ENCODE data around the gene PLXDC1. TPM values are rescaled to one million over a fixed set of nuclear protein-coding genes. Genes with fewer than 3 reads are reported as not detected.

Gene PLXDC1
- total RNA-seq, 1 donor from 2014 or later: under 0.01 TPM

- DNase-seq (ENCODE audit: low read depth) (no peak), FAIRE-seq (no peak)
- TF ChIP-seq, protein P1, sequence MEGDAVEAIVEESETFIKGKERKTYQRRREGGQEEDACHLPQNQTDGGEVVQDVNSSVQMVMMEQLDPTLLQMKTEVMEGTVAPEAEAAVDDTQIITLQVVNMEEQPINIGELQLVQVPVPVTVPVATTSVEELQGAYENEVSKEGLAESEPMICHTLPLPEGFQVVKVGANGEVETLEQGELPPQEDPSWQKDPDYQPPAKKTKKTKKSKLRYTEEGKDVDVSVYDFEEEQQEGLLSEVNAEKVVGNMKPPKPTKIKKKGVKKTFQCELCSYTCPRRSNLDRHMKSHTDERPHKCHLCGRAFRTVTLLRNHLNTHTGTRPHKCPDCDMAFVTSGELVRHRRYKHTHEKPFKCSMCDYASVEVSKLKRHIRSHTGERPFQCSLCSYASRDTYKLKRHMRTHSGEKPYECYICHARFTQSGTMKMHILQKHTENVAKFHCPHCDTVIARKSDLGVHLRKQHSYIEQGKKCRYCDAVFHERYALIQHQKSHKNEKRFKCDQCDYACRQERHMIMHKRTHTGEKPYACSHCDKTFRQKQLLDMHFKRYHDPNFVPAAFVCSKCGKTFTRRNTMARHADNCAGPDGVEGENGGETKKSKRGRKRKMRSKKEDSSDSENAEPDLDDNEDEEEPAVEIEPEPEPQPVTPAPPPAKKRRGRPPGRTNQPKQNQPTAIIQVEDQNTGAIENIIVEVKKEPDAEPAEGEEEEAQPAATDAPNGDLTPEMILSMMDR (IDR thresholded peaks at IDR 0.05; ENCODE audit: insufficient read depth, low read length, severe bottlenecking): no peak
- no peak overlapping the region for H3K4me3 ChIP-seq (ENCODE audit: low read depth, low read length)
- peaks cover 2% of the 10 kb centered on the region for H3K27me3 ChIP-seq (ENCODE audit: control insufficient read depth, insufficient read depth, low read length)
- H3K36me3 ChIP-seq (ENCODE audit: control insufficient read depth, insufficient read depth, low read length): no peaks in the 10 kb centered on the region
These were observed 35.2 kb downstream of the PLXDC1 start for GRCh38 chr17:39116224-39116623.

DNA sequence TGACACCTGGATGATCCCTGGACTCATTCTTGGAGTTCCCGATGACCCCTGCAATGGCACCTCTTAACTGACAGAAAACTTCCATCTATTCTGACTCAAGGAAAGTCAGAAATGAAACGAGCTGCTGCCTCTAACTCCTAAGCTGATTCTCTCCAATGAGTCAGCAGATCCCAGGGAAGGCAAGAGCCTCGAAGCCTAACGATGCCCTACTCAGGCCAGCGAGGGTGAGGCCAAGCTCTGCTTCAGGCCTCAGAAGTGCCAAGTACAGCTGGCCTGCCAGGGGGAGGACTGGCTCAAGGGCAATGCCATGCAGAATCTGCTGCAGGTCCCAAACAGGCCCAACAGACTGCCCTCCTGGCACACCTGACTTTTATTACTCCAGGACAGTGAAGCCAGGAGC, 36.3 kb downstream of the PLXDC1 start:
- Histone ChIP-seq H3K4me3 (ENCODE audit: low read depth, low read length) (no peak overlapping the region), H3K27me3 (ENCODE audit: control insufficient read depth, insufficient read depth, low read length) (peaks cover 2% of the 10 kb centered on the region), H3K36me3 (ENCODE audit: control insufficient read depth, insufficient read depth, low read length) (no peaks in the 10 kb centered on the region)
- DNase-seq (ENCODE audit: low read depth) (no peak), FAIRE-seq (peak; percentile 66)
- TF ChIP-seq, protein P1 (IDR thresholded peaks at IDR 0.05; ENCODE audit: insufficient read depth, low read length, severe bottlenecking): no peak

DNA sequence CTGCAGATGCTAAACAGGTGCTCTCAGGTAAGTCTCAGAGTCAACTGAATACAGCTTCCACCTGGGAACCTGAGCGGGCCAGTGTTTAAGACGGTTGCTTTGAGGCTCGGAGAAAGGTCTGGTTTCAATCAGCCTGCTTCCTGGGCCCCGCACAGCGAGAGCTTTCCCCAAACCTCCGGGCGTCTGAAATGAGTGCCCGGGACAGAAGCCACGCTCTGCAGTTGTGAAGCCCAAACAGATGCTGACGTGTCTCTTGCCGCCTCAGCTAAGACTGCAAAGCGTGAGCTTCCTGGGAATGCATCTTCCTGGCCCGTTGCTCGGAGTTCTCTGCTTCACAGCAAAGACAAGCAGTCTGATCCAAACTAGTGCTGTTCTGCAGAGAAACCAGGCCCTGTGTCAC, 36.7 kb downstream of the PLXDC1 start:
- TF ChIP-seq, protein P1 (IDR thresholded peaks at IDR 0.05; ENCODE audit: insufficient read depth, low read length, severe bottlenecking): no peak
- FAIRE-seq: no peak
- no peak overlapping the region for H3K4me3 ChIP-seq (ENCODE audit: low read depth, low read length)
- H3K36me3 ChIP-seq (ENCODE audit: control insufficient read depth, insufficient read depth, low read length): no peaks in the 10 kb centered on the region
- DNase-seq (ENCODE audit: low read depth): no peak
- H3K27me3 ChIP-seq (ENCODE audit: control insufficient read depth, insufficient read depth, low read length): peaks cover 2% of the 10 kb centered on the region

- Histone ChIP-seq H3K36me3 (ENCODE audit: control insufficient read depth, insufficient read depth, low read length) (no peaks in the 10 kb centered on the region), H3K4me3 (ENCODE audit: low read depth, low read length) (no peak overlapping the region), H3K27me3 (ENCODE audit: control insufficient read depth, insufficient read depth, low read length) (peaks cover 2% of the 10 kb centered on the region)
- TF ChIP-seq, protein P1 (IDR thresholded peaks at IDR 0.05; ENCODE audit: insufficient read depth, low read length, severe bottlenecking): no peak
- DNase-seq (ENCODE audit: low read depth) (no peak), FAIRE-seq (no peak)
These were observed 37.6 kb downstream of the PLXDC1 start for GRCh38 chr17:39113871-39114270.

DNA sequence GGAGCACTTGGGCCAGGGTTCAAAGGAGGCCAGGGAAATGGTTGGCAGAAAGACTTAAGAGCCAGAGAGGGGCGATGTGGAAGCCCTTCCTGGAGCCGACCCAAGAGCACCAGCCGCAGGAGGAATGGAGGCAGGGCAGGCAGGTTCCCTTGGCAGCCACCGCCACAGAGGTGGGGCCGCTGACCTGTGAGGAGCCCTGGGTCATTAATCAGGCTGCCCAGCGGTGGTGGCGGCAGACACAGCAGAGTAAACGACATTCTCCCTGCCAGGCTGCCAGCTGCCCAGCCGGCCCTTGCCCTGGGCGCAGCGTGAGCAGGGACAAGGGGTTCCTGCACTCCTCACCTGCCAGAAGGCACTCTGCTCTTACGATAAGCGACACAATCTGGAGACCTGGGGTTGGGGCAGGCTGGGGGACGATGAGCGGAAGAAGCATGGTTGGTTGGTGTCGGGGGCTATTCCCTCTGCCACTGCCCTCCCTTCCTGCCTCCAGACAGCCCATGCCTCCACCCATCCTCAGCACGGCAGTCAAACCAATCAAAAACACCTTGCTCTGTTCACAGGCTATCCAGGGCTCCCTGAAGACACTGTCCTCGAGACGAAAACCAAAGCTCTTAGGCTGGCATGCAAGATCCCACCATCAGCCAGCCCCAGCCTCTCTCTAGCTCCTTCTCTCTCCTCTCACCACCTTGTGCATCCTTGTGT, 40.9 kb downstream of the PLXDC1 start:
- peaks cover 2% of the 10 kb centered on the region for H3K27me3 ChIP-seq (ENCODE audit: control insufficient read depth, insufficient read depth, low read length)
- DNase-seq (ENCODE audit: low read depth) (no peak), FAIRE-seq (no peak)
- no peak overlapping the region for H3K4me3 ChIP-seq (ENCODE audit: low read depth, low read length)
- H3K36me3 ChIP-seq (ENCODE audit: control insufficient read depth, insufficient read depth, low read length): no peaks in the 10 kb centered on the region
- TF ChIP-seq, protein P1 (IDR thresholded peaks at IDR 0.05; ENCODE audit: insufficient read depth, low read length, severe bottlenecking): no peak

Data from bronchial epithelial cell (primary cell).